HG03139 (cell line): ENCODE measurements around the gene ACOXL.
A peak's percentile ranks its signal among the peaks of the same experiment; 100 is the strongest.

Source experiments
- ATAC-seq: cut with Tn5 transposase; IDR thresholded peaks from one replicate; pipeline ENCODE4 v1.9.1; 2021; ENCODE audit not compliant: unreplicated experiment

Gene ACOXL

GRCh38 chr2:110994250-110994961, 262.0 kb downstream of the ACOXL start:
- no peak for ATAC-seq

GRCh38 chr2:110995911-110996310, 263.5 kb downstream of the ACOXL start:
- ATAC-seq, result no peak

- no peak for ATAC-seq
Observed at GRCh38 chr2:110997331-110998045, 265.1 kb downstream of the ACOXL start.

GRCh38 chr2:110998311-110998710, 265.9 kb downstream of the ACOXL start:
- ATAC-seq, result no peak

GRCh38 chr2:110999626-111000025, 267.3 kb downstream of the ACOXL start:
- no peak for ATAC-seq

- no peak for ATAC-seq
Observed at GRCh38 chr2:111005307-111005706, 272.9 kb downstream of the ACOXL start.

- no peak for ATAC-seq
Observed at GRCh38 chr2:111005821-111006220, 273.4 kb downstream of the ACOXL start.

GRCh38 chr2:111007757-111008688, 275.6 kb downstream of the ACOXL start:
- ATAC-seq, result no peak

- no peak for ATAC-seq
Observed at GRCh38 chr2:111011218-111011617, 278.8 kb downstream of the ACOXL start.

GRCh38 chr2:111015283-111015995, 283.1 kb downstream of the ACOXL start:
- ATAC-seq, result no peak

GRCh38 chr2:111017034-111017622, 284.8 kb downstream of the ACOXL start:
- ATAC-seq, result no peak

GRCh38 chr2:111017909-111018308, 285.5 kb downstream of the ACOXL start:
- ATAC-seq, result no peak

GRCh38 chr2:111019381-111019780, 287.0 kb downstream of the ACOXL start:
- no peak for ATAC-seq

GRCh38 chr2:111022633-111023032, 290.3 kb downstream of the ACOXL start:
- no peak for ATAC-seq

GRCh38 chr2:111024496-111024895, 292.1 kb downstream of the ACOXL start:
- no peak for ATAC-seq

- no peak for ATAC-seq
Observed at GRCh38 chr2:111025288-111025687, 292.9 kb downstream of the ACOXL start.

- ATAC-seq, result no peak
Observed at GRCh38 chr2:111028720-111029119, 296.3 kb downstream of the ACOXL start.

- ATAC-seq, result no peak
Observed at GRCh38 chr2:111029181-111029927, 297.0 kb downstream of the ACOXL start.

GRCh38 chr2:111030260-111030891, 298.0 kb downstream of the ACOXL start:
- peak; percentile 61 for ATAC-seq
